GM19438 (cell line): ENCODE data around the gene ENTPD1.
"Not testable (repeated sequence)": the region's sequence is repeated elsewhere in the genome, so short reads cannot be mapped to it uniquely, and the experiment has no call there.

ENCODE experiments used
- ATAC-seq: cut with Tn5 transposase; IDR thresholded peaks from one replicate; pipeline ENCODE4 v1.9.1; 2021; ENCODE audit warnings: low read depth; ENCODE audit not compliant: unreplicated experiment

ENTPD1 gene

DNA sequence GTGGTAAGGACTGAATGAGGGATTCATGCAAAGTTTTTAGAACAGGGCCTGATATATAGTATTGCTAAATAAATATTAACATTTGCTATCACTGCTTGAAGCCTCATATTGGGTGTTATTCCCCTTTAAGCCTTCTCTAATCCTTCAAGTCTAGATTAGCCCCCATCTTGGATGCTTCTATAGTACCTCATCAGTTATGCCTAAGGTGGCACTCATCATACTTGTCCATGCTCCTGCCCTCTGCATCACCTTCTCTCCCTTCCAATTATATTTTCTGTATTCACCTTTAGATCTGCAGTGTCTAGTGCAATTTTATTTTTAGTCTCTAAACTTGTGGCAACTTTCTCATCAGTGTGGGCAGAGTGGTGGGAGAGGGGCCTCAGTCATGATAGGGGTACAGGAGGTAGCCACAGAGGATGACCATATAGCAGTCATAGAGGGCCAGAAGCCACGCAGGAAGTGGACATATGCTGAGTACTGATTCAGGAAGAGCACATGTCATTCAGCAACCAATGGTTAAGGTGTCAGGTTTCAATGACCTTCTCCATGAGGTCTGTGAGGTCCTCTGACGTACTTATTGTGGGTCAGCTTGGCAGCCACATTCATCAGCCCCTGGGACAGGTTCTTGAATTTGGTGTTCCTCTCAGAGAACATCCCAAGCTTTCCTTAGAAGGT is 2.5 kb downstream of the ENTPD1 start:
- peak; percentile 48 for ATAC-seq

DNA sequence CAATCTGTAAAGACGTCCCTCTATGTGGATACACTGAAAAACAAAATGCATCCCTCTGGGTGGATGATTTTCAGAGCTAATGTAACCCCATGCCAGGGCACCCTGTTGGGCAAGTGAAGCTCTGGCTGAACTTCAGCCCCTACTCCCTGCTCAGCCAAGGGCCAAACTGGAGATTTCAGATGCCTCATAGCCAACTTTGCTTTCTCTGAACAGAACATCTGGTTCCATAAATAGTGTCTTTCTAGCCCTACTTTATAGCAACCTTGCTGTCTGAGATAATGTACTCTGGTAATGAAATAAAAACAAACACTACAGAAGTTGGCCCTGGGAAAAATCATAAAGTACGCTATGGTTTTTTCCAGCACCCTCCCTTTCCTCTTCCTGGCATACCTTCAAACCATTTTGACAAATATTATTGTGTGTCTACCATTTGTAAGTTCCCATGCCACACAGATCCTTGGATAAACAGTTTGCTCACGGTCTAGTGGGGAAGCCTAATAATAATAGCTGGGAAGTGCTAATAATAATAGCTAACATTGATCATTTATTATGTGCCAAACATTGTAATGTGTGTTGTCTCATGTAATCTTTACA is 3.4 kb downstream of the ENTPD1 start:
- ATAC-seq = no peak

DNA sequence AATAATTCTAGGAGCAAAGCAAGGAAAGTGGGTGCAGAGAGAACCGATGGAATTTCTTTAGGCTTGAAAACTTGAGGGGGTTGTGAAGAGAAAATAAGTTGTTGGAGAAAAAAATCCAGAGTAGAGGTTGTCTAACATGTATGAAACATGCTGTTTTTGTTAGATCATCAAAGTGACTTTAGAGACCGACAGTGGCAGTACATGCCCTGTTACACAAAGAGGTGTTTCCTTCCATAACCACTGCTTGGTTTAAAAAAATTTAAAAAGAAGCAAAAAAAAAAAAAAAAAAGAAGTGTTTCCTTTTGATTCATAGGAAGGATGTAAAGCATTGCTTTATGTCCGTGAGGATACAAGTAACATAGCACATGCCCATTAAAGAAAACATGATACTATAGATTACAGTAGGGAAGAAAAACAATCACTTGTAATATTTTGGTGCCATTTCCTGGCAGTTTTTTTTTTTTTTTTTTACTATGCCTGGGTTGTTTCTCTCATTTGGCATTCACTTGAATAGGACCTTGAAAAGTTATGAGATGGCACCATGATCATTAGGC is 6.1 kb downstream of the ENTPD1 start:
- no peak for ATAC-seq

DNA sequence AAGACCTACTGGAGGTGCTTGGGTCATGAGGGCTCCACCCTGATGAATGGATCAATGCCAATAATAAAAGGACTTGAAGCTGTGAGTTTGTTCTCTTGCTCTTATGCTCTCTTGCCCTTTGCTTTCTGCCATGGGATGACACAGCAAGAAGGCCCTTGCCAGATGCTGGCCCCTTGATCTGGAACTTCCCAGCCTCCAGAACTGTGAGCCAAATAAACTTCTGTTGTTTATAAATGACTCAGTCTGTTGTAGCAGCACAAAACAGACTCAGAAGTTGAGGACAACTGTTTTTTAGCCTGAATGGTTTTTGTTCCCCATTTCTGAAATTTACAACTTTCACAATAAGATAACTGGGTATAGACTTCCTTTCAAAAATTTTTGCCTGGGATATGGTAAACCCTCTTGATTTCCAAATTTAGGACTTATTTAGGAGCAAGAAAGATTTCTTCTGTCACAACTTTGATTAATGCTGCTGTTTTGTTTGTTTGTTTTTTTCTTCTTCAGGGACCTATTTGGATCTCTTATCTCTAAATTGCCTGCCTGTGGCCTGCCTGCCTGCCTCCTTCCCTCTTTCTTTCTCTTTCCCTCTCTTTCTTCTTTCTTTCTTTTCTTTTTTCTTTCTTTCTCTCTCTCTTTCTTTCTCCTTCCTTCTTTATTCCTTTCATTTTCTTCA is 12.1 kb downstream of the ENTPD1 start:
- ATAC-seq = peak; percentile 77

DNA sequence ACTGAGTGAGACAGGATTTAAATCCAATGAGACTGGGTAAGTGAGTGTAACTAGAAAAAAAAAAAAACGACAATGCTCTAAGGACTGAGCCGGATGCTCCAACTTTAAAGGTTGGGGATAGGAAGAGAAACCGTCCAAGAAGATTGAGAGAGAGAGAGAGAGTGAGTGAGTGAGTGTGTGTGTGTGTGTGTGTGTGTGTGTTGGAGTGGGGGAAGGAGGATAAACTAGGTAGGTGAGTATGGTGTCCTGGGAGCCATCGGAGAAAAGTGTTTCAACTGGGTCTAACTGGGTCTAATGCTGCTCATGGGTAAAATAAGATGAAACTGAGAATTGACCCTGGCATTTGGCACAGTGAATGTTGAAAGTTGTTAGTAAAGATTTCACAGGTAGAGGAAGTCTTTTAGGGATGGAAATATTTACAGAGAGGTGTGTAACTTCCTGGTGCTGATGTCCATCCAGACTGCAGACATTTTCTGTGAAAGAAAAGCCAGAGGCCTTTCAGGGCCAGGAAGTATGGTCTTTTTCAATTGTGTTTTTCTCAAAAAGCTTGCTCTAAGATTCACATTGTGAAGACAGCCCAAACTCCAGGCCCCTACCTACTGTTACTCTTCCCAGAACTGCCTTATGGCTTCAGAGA is 14.2 kb downstream of the ENTPD1 start:
- ATAC-seq = no peak

DNA sequence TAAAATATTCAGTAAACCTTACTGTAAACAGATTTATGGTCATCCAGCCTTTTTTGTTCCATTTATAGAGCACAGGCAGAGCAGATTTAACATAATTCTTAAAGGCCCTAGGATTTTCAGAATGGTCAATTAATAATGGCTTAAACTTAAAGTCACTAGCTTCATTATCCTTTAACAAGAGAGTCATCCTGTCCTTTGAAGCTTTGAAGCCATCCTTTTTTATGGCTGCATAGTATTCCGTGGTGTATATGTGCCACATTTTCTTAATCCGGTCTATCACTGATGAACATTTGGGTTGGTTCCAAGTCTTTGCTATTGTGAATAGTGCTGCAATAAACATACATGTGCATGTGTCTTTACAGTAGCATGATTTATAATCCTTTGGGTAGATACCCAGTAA is 17.5 kb downstream of the ENTPD1 start:
- not testable (repeated sequence) for ATAC-seq

DNA sequence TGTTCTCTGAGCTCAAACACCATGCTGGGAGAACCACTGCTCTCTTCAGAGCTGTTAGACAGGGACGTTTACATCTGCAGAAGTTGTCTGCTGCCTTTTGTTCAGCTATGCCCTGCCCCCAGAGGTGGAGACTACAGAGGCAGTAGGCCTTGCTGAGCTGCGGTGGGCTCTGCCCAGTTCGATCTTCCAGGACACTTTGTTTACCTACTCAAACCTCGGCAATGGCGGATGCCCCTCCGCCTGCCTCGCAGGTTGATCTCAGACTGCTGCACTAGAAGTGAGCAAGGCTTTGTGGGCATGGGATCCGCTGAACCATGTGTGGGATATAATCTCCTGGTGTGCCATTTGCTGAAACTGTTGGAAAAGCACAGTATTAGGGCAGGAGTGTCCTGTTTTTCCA is 21.7 kb downstream of the ENTPD1 start:
- not testable (repeated sequence) for ATAC-seq

DNA sequence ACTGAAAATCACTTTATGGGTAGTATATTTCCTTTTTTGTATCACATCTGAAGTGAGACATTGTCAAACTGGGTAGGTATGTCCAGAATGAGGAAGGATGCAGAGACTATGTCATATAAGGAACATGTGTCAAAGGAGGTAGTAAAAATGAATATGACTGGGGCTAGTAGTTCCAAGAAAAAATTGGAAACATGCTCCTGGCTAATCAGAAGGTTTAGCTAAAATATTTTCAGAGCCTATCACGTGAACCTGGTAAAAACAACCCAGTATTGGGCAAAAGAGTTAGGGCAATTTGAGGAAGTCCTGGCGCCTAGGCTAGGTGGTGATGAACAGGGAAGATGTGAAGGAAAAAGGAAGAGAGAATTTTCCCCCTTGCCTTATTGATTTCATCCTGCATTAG is 26.4 kb downstream of the ENTPD1 start:
- ATAC-seq = no peak

DNA sequence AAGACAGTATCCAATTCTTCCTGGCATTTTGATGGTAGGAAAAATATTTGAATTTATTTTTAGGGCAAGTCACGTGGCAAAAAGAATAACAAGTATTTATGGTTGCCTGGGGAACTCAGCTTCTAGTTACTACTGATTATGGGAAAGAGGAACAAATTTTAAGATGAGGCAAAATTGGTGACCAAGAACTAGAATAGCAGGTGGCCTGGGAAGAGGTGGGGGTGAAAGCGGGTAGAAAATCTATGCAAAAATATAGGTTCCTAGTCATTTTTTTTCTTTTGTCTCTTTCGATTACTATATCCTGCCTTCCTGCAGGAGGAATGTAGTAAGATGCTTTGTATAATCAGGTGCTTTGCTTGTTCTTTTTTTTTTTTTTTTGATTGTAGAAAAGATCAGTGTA is 27.8 kb downstream of the ENTPD1 start:
- peak; percentile 45 for ATAC-seq

DNA sequence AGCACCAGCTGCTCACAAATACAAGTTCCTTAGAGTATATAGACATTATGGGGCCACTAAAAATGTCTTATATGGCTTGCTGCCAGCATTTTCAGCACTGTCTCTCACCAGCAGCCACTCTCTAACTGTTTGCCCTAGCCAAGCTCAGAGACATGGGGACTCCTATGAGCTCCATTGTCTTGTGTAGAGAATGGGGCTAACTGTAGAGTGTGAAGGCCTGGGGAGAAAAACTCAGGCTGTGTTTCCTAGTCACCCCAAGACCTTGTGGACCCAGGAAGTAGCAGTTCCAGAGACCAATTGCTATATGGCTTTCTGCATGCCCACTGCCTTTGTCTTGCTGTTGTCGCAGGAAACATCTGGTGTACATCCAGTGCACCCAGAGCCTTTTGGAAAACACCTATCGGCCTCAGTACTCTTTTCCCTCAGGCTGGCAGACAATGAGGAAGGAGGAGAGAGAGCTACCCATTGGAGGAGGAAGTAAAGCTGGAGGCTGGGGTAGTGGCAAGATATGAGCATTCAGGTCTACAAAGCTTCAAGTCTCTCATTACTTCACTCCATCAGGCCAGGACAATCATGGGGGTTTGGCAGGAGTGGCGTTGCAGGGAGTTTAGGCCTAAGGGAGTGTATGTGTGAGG is 28.4 kb downstream of the ENTPD1 start:
- peak; percentile 9 for ATAC-seq

DNA sequence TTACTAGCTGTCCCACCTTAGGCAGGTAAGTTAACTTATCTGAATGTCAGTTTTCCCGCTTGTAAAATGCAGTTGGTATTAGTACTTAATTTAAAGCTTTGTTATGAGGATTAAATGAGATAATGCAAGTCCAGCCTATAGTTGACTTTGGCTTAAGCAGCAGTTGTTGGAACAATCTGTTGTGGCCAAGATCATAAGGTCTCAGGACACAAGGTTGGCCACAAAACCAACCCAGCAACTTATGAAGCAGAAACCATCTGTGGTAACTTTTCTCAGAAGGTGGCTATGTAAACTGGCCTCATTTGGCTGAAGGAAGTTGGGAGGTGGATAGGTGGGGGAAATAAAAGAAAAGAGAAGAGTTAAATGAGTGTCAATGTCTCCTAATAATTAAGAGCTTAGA is 29.4 kb downstream of the ENTPD1 start:
- ATAC-seq = peak; percentile 40

DNA sequence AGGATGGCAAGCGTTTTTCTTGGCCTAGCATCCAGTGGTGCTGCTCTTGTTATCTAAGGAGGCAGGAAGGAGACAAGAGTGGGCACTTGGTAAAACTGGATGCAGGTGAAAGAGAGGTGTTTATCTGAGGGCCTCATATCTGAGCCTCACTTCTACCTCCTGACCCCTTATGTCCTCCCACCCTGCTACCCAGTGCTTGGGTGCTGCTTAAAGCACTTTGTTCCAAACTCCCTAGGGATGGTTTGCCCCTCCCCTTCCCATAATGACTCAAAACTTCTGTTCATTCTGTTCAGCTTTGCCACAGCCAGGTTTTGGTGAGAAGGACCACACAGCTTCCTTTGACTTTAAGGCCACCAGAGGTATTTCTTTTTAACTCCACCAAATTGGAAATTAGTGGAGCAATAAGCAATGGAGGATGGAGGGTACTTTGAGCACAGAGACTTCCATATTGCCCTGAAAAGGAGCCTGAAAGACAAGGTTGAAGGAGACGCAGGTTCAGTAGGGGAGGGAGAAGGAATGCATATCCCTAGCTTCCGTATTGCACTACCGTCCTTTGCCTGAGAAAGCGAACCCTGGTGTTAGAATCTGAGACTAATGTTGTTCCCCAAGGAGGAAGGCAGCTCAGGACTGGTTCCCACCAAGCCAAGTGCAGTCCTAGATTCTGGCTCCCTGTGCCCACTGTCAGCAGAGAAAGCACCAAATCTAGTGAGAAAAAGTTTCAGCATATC is 30.1 kb downstream of the ENTPD1 start:
- no peak for ATAC-seq

DNA sequence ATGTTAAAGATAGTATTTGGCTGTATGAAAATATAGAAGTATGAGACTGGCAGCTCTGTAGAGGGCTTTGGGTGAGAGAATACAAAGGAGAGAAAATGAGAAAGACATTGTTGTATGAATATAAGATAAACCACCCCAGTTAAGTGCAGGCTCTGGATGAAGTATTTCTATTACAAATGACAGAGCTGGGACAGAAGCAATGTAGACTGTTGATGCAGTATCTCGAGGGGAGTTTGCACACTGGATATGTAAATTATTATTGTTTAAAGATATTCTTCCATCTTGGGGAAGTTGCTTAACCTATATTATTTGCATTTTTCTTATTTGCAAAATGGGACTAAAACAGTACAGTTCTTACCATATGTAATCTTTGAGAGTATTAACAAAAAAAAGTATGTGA is 31.5 kb downstream of the ENTPD1 start:
- no peak for ATAC-seq

DNA sequence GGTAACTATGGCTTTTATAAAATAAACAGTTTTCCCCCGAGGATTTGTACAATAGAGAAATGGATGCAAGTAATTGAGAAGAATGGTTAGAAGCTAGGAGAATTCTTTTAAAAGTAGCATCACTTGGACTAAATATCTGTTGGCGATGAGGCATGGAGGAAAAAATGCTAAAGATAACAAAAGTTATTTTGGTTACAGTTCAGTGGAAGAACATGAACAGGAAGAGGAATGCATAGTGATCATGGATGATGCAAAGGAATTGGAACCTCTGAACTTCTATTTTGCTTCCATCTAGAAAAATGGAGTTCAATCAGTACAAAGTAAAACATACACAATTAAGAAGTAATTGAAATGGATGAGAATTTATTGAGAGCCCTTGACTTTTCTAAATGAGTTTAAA is 32.9 kb downstream of the ENTPD1 start:
- no peak for ATAC-seq

DNA sequence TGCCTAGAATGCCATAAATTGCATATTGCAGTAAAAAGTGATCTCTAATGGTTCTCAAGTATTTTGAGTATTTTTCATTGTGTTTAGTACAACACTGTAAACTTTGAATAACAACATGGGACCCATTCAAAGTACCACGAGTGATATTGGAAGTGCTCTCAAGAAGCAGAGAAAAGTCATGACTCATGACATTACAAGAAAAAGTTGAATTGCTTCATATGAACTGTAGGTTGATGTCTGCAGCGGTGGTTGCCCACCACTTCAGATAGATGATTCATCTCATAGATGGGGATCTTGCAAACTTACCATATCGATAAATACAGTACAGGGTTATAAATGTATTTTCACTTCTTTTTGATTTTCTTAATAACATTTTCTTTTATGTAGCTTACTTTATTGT is 33.9 kb downstream of the ENTPD1 start:
- ATAC-seq = no peak

DNA sequence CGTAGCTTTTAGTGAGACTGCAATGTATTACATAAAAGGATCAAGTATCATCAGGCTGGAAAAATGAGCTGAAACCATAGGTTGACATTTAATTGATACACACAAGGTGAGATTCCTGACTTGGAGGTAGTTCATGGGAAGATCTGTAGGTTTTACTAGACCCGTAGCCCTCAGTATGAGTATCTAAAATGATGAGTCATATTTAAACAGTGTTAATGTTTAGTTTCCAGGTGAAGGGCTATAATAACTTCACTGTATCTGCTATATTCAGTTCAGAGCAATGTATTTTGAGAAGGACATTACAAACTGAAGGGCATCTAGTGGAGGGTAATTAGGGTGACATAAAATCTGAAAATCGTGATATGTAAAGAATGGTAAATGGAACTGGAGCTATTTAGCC is 35.0 kb downstream of the ENTPD1 start:
- ATAC-seq = no peak

DNA sequence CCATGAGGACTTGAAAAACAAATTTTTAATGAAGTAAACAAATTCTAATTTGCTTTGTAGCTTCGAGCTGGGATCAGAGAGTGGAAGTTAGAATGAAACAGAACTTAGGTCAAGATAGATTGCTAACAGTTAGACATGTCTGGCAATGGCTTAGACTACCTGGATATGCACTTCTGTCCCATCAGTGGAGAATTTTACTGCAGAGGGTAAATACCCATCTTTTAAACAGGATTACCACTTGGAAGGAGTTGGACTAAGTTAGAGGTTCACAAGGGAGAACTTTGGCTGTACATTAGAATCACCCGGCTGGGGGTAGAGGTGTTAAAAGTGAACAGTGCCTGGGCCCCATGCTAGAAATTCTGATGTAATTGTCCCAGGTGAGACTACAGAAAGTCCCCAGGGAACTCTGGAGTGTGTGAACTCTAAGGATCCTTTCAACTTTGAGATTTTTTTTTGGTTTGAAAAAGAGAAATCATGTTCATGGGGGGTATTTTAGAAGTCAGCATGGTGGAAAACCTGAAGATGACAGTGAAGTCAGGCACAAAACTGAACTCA is 35.5 kb downstream of the ENTPD1 start:
- no peak for ATAC-seq

DNA sequence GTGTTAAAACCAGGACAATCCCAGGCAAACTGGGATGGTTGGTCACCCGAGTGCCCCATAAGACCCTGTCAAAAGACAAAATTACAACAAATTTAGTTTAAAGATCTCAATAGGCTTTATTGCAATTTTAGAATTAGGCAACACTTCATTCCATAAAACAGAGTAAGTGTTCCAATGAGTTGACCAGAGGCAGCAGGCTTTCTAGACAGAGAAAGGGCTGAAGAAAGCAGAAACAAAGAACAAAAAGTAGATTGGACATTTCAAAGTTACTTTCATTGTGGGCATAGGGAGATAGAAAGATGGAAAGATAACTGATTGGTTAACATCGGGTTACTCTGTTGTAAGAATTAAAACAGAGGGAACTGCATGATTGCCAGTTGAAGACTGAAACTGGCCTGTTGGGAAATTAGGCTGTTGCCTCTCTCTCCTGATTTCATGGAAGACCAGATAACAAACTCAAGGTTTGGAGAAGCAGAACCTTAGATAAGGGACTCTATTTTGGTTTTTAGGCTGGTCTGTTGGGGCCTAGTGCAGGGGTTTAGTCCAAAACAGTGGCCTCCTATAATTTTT is 36.3 kb downstream of the ENTPD1 start:
- no peak for ATAC-seq

DNA sequence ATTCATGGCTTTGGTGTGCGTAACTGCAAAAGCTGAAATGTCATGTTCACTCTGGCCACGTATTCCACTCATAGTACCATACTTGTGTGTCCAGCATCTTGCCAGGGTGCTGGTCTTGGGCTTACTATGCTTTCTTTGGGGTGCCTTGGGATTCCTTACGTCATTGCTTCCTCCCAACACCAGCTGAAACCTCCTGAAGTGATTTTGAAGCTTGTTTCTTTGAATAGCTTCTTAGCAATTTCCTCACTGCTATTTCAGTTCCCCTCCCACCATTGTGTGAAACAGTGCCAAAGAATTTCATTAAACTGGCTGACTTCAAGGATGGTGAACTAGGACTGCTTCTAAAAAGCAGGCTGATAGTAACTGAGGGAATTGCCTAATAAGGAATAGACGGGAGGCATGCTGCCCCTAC is 36.9 kb downstream of the ENTPD1 start:
- peak; percentile 32 for ATAC-seq
